Natural killer cell treated with Interleukin-12 subunit alpha and Interleukin-12 subunit beta and Interleukin-15 and Interleukin-18, amount 100 ng/mL, for 72 hours (primary cell): Measurements from ENCODE around the gene STK16. TPM values are rescaled to one million over a fixed set of nuclear protein-coding genes. Genes with fewer than 3 reads are reported as not detected.

ENCODE experiments used
- ATAC-seq, 2 donors: fragments of 150-1000 bp; cut with Tn5 transposase in 1 of 2; sonication (Bioruptor Pico), chemical (Tn5 transposase) in 1 of 2; 2 replicates each; pipeline ENCODE4 v1.10.0; 2021
- DNase-seq: peaks from one replicate; pipeline ENCODE4 v3.0.0; 2022; ENCODE audit warnings: low spot score
- H3K27ac Mint-ChIP-seq, 2 donors: 1 replicate in 1 of 2; 2 replicates in 1 of 2; pipeline ENCODE4 v1.8.0; 2022; ENCODE audit warnings: mixed read lengths in 2 of 2, mild to moderate bottlenecking in 1 of 2, moderate library complexity in 1 of 2
- H3K27me3 Mint-ChIP-seq, 2 donors: 1 replicate in 1 of 2; 2 replicates in 1 of 2; pipeline ENCODE4 v1.8.0; 2022; ENCODE audit warnings: mixed read lengths in 2 of 2
- H3K36me3 Mint-ChIP-seq: one replicate; pipeline ENCODE4 v1.8.0; 2022; ENCODE audit warnings: mixed read lengths
- H3K4me1 Mint-ChIP-seq, 2 donors: 1 replicate in 1 of 2; 2 replicates in 1 of 2; pipeline ENCODE4 v1.8.0; 2022; ENCODE audit warnings: low read depth in 2 of 2, mixed read lengths in 2 of 2, mild to moderate bottlenecking in 1 of 2
- H3K4me3 Mint-ChIP-seq: one replicate; pipeline ENCODE4 v1.8.0; 2022; ENCODE audit warnings: mixed read lengths
- H3K9me3 Mint-ChIP-seq: 2 replicates; pipeline ENCODE4 v1.8.0; 2022; ENCODE audit warnings: mixed read lengths
- total RNA-seq, 2 donors: library from RNA; stranded (reverse); gene quantifications; one replicate each; pipeline ENCODE4 v1.2.3, GENCODE V29; 2022

The STK16 gene
- total RNA-seq, 2 donors from 2014 or later: 26.8 to 27.8 TPM

DNA sequence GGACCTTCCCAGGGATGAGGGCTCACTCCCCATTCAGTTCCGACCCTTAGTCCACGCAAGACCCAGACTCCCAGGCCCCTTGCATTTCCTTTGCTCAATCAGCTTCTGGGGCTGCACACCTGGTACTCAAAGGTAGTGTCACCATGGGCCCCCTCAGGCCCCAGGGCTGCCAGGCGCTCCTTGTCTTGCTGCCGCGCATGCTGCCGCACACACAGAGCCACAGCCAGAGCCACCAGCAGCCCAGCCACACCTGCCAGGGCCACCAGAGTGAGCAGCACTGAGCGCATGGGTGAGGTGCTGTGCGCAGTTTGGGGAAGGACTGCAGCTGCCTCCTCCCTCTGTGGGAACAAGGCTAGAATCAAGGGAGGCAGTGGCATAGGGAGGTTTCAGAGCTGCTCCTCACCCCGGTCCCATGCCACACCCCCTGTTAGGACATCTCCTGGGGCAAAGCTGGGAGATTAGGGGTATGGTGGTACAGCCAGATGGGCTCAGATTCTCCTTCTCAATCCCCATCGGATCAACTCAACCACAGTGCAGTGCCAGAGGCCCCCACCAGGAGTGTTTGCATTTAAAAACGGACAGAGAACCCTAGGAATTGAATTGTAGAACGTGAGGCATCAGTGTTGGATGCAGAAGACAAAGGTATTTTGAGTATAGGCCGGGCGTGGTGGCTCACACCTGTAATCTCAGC, 52.6 kb downstream of the STK16 start:
- no peak overlapping the region for H3K4me3 Mint-ChIP-seq
- no peak overlapping the region for H3K27ac Mint-ChIP-seq
- peaks cover 6 to 12% of the 10 kb centered on the region in 2 donors for H3K4me1 Mint-ChIP-seq
- ATAC-seq (no peak), DNase-seq (no peak)
- no peaks in the 10 kb centered on the region for H3K36me3 Mint-ChIP-seq
- no peaks in the 10 kb centered on the region for H3K9me3 Mint-ChIP-seq
- peaks cover 9% of the 10 kb centered on the region in 2 donors for H3K27me3 Mint-ChIP-seq

DNA sequence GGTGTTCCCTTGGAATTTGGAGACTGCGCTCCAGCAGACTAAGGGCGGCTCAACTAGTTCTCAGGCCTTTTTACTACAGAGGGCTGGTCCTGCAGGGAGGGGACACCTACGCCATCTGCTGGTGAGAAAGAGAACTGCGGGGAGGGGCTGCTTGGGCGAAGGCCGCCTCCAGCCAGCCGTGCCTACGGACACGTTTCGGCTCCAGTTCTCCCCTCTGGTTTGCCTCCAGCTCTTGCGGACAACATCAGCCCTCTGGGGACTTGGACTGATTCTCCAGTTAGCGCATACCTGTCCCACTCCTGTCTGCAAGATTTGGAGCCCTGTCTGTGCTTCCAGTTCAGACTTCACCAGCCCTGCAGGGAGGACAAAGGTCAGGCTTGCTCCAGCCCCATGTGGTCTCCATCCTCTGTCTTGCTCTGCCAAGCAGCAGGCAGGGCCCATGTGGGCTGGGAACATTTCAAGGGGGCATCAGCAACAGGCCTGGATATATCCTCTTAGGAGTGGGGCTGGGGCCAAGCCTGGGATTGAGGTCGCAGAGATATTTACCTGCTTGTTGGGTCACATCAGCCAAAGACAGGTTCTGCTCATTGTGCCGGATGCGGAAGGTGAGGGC, 53.6 kb downstream of the STK16 start:
- H3K27me3 Mint-ChIP-seq: peaks cover 13 to 16% of the 10 kb centered on the region in 2 donors
- DNase-seq: peak; percentile 88
- H3K4me3 Mint-ChIP-seq: no peak overlapping the region
- H3K27ac Mint-ChIP-seq: no peak overlapping the region
- no peaks in the 10 kb centered on the region for H3K36me3 Mint-ChIP-seq
- H3K4me1 Mint-ChIP-seq: peaks cover 6 to 11% of the 10 kb centered on the region in 2 donors
- H3K9me3 Mint-ChIP-seq: no peaks in the 10 kb centered on the region
- ATAC-seq: peak; percentile 69 to 73

DNA sequence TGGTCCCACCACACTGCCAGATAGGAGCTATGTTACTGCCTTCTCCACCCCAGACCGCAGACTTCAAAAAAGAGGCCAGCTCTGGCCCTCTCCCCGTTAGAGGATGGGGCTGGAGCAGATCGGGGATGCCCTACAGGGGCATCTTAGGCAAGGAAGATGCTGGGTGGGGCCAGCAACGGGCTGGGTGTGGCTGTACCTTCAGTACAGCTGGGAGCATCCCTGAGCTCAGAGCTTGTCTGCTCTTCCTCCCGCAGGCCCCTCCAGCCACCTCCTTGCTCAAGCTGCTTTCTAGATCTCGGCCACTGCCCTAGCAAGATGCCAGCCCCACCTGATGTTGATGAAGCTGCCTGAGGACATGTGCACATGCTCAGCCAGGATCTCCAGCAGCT, 54.1 kb downstream of the STK16 start:
- no peak for DNase-seq
- no peaks in the 10 kb centered on the region for H3K36me3 Mint-ChIP-seq
- no peak for ATAC-seq
- H3K27ac Mint-ChIP-seq: no peak overlapping the region
- no peaks in the 10 kb centered on the region for H3K9me3 Mint-ChIP-seq
- H3K4me1 Mint-ChIP-seq: peaks cover 2 to 6% of the 10 kb centered on the region in 2 donors
- peaks cover 16 to 19% of the 10 kb centered on the region in 2 donors for H3K27me3 Mint-ChIP-seq
- no peak overlapping the region for H3K4me3 Mint-ChIP-seq

Other genes with a start within 250 kb of the STK16 start
- gene CFAP65, start 204.0 kb upstream of the STK16 start, total RNA-seq: not detected
- gene IHH, start 184.6 kb upstream of the STK16 start, total RNA-seq: under 1 TPM in 1 of 2 donors, not detected in 1; 0.28 TPM
- 10 to 100 TPM; 17.9 to 18.8 TPM for gene NHEJ1, start 84.7 kb upstream of the STK16 start, total RNA-seq
- gene SLC23A3, start 75.5 kb upstream of the STK16 start, total RNA-seq: 1 to 10 TPM; 2.4 to 3.3 TPM
- 10 to 100 TPM; 60.8 to 68.5 TPM for gene CNPPD1, start 68.6 kb upstream of the STK16 start, total RNA-seq
- 10 to 100 TPM; 69.3 to 79.8 TPM for gene RETREG2, start 67.2 kb upstream of the STK16 start, total RNA-seq
- 10 to 100 TPM; 40.4 to 51.8 TPM for gene ZFAND2B, start 38.7 kb upstream of the STK16 start, total RNA-seq
- 10 to 100 TPM; 16.7 to 18.1 TPM for gene ABCB6, start 26.5 kb upstream of the STK16 start, total RNA-seq
- gene ATG9A, start 15.8 kb upstream of the STK16 start, total RNA-seq: 10 to 100 TPM; 43.0 to 52.7 TPM
- 10 to 100 TPM; 82.5 to 87.6 TPM for gene ANKZF1, start 15.7 kb upstream of the STK16 start, total RNA-seq
- gene GLB1L, start within 50 bp of the STK16 start, total RNA-seq: 1 to 10 TPM; 3.5 to 3.6 TPM
- gene TUBA4B, start 7.8 kb downstream of the STK16 start, total RNA-seq: not detected
- 100 to 1,000 TPM; 159 to 161 TPM for gene TUBA4A, start 8.4 kb downstream of the STK16 start, total RNA-seq
- gene DNAJB2, start 33.9 kb downstream of the STK16 start, total RNA-seq: 10 to 100 TPM; 43.4 to 47.9 TPM
- gene PTPRN, start 63.9 kb downstream of the STK16 start, total RNA-seq: not detected
- gene RESP18, start 87.3 kb downstream of the STK16 start, total RNA-seq: not detected
- gene DNPEP, start 142.4 kb downstream of the STK16 start, total RNA-seq: 100 to 1,000 TPM in 1 of 2 donors, 10 to 100 TPM in 1; 85.3 to 116 TPM
- not detected for gene DES, start 172.9 kb downstream of the STK16 start, total RNA-seq
- under 1 TPM in 1 of 2 donors, not detected in 1; 0.86 TPM for gene SPEG, start 189.4 kb downstream of the STK16 start, total RNA-seq